ENCODE results near the gene TAGAP.

Gene TAGAP

DNA sequence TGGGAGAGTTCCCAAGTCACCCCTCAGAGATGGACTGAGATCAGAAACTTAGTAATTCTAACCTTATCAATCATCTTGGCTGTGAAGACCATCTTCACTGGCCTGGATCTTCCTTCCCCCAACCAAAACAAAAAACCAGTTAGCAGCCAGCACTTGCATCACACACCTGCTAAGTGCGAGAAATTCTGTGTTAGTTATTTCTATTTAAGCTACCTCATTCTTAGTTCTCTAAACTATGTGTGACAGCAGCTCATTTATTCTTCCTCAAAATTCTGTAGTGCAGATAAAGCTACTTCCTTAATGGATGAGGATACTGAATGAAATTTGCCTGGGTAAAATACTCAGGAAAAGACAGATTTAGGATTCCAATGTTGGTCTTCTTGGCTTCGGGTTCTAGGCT, 18.2 kb upstream of the TAGAP start:
- Histone ChIP-seq H3K27me3 (ENCODE audit: insufficient read depth, poor library complexity, severe bottlenecking) (peaks cover 10% of the 10 kb centered on the region), H3K4me1 (ENCODE audit: insufficient read depth, poor library complexity, severe bottlenecking) (no peaks in the 10 kb centered on the region), H3K36me3 (ENCODE audit: low read depth) (no peaks in the 10 kb centered on the region), H3K4me3 (ENCODE audit: severe bottlenecking) (no peak overlapping the region), H3K27ac (ENCODE audit: poor library complexity, severe bottlenecking) (no peak overlapping the region), H3K9me3 (ENCODE audit: severe bottlenecking) (no peaks in the 10 kb centered on the region)
- TF ChIP-seq, protein P1, sequence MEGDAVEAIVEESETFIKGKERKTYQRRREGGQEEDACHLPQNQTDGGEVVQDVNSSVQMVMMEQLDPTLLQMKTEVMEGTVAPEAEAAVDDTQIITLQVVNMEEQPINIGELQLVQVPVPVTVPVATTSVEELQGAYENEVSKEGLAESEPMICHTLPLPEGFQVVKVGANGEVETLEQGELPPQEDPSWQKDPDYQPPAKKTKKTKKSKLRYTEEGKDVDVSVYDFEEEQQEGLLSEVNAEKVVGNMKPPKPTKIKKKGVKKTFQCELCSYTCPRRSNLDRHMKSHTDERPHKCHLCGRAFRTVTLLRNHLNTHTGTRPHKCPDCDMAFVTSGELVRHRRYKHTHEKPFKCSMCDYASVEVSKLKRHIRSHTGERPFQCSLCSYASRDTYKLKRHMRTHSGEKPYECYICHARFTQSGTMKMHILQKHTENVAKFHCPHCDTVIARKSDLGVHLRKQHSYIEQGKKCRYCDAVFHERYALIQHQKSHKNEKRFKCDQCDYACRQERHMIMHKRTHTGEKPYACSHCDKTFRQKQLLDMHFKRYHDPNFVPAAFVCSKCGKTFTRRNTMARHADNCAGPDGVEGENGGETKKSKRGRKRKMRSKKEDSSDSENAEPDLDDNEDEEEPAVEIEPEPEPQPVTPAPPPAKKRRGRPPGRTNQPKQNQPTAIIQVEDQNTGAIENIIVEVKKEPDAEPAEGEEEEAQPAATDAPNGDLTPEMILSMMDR (IDR thresholded peaks at IDR 0.05; ENCODE audit: poor library complexity, severe bottlenecking): no peak
- ATAC-seq (ENCODE audit: low read depth) (no peak), DNase-seq (ENCODE audit: low spot score) (no peak)

DNA sequence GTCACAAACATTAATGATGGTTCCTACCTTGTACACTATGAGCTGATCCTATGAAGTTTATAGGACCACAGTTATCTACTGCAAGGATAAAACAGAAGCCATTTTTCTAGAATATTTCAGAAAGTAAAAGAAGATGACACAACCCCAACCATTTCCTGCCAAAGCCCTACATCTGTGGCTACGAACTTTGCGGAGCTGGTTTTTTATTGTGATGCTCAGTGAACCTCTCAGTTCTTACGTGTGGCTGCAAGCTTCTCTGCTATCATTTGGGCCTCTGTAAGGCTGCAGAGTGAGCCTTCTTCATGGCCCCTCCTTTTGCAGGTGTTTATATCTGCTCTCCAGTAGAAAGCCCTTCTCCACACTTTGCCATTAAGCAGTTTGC, 17.8 kb upstream of the TAGAP start:
- H3K27ac ChIP-seq (ENCODE audit: poor library complexity, severe bottlenecking): no peak overlapping the region
- peaks cover 10% of the 10 kb centered on the region for H3K27me3 ChIP-seq (ENCODE audit: insufficient read depth, poor library complexity, severe bottlenecking)

DNA sequence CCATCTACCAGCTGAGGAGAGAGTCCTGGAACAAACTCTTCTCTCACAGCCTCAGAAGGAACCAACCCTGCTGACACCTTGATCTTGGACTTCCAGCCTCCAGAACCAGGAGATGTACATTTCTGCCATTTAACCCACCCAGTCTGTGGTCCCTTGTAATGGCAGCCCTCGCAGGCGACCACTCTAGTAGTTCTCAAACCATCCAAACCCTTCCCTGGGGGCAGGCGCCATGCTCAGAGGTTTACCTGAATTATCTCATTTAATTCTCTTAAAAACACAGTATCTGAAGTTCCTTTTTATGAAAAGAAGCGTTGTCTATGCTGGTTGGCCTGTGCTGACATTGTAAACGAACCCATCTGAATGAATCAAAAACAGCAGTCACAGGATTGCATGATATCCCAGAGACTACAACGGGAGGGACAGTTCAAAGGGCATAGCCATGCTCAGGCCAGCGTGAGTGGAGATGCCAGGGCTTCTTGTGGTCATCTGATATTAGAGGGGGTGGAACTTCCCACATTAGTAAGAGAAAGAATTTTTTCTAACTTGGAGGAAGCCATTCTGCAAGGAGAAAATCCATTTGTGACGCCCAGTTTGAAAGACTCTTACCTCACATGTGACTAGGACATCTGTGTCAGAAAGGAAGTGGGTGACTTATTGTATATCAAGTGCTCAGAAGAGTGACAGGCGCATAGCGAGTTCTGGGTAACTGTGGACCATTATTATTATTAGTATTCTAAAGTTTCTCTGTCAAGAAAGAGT, 17.2 kb upstream of the TAGAP start:
- H3K36me3 ChIP-seq (ENCODE audit: low read depth): no peaks in the 10 kb centered on the region
- H3K4me3 ChIP-seq (ENCODE audit: severe bottlenecking): no peak overlapping the region
- peaks cover 7% of the 10 kb centered on the region for H3K27me3 ChIP-seq (ENCODE audit: insufficient read depth, poor library complexity, severe bottlenecking)
- TF ChIP-seq, protein P1 (IDR thresholded peaks at IDR 0.05; ENCODE audit: poor library complexity, severe bottlenecking): no peak
- DNase-seq (ENCODE audit: low spot score) (no peak), ATAC-seq (ENCODE audit: low read depth) (no peak)
- H3K4me1 ChIP-seq (ENCODE audit: insufficient read depth, poor library complexity, severe bottlenecking): no peaks in the 10 kb centered on the region
- no peak overlapping the region for H3K27ac ChIP-seq (ENCODE audit: poor library complexity, severe bottlenecking)
- H3K9me3 ChIP-seq (ENCODE audit: severe bottlenecking): no peaks in the 10 kb centered on the region

More for the DNA sequence above, 17.8 kb upstream of the TAGAP start:
- TF ChIP-seq, protein P1 (IDR thresholded peaks at IDR 0.05; ENCODE audit: poor library complexity, severe bottlenecking): no peak
- H3K4me3 ChIP-seq (ENCODE audit: severe bottlenecking): no peak overlapping the region
- no peaks in the 10 kb centered on the region for H3K4me1 ChIP-seq (ENCODE audit: insufficient read depth, poor library complexity, severe bottlenecking)
- no peaks in the 10 kb centered on the region for H3K9me3 ChIP-seq (ENCODE audit: severe bottlenecking)
- DNase-seq (ENCODE audit: low spot score) (no peak), ATAC-seq (ENCODE audit: low read depth) (no peak)
- H3K36me3 ChIP-seq (ENCODE audit: low read depth): no peaks in the 10 kb centered on the region

DNA sequence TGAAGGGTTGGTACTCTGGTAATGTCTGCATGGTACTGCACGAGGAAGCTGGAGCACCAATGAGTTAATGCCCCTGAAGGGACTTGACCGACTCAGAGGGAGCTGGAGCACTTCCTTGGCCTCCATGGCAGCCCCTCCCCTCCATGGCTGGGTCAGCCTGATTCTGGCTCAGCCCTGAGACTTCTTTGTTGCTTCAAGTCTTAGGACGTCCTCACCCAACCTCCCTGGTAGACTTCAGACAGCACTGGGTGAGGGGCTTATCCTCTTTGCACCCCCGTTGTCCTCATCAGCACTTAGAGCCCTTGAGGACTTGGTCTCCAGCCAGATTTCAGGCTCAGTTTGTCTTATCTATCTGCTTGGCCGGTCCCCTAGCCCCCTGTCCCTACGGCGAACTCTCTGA, 16.4 kb upstream of the TAGAP start:
- TF ChIP-seq, protein P1 (IDR thresholded peaks at IDR 0.05; ENCODE audit: poor library complexity, severe bottlenecking): no peak
- no peak for ATAC-seq (ENCODE audit: low read depth)
- DNase-seq (ENCODE audit: low spot score): no peak
- Histone ChIP-seq H3K9me3 (ENCODE audit: severe bottlenecking) (no peaks in the 10 kb centered on the region), H3K27me3 (ENCODE audit: insufficient read depth, poor library complexity, severe bottlenecking) (peaks cover 7% of the 10 kb centered on the region), H3K4me3 (ENCODE audit: severe bottlenecking) (no peak overlapping the region), H3K36me3 (ENCODE audit: low read depth) (no peaks in the 10 kb centered on the region), H3K4me1 (ENCODE audit: insufficient read depth, poor library complexity, severe bottlenecking) (no peaks in the 10 kb centered on the region), H3K27ac (ENCODE audit: poor library complexity, severe bottlenecking) (no peak overlapping the region)

DNA sequence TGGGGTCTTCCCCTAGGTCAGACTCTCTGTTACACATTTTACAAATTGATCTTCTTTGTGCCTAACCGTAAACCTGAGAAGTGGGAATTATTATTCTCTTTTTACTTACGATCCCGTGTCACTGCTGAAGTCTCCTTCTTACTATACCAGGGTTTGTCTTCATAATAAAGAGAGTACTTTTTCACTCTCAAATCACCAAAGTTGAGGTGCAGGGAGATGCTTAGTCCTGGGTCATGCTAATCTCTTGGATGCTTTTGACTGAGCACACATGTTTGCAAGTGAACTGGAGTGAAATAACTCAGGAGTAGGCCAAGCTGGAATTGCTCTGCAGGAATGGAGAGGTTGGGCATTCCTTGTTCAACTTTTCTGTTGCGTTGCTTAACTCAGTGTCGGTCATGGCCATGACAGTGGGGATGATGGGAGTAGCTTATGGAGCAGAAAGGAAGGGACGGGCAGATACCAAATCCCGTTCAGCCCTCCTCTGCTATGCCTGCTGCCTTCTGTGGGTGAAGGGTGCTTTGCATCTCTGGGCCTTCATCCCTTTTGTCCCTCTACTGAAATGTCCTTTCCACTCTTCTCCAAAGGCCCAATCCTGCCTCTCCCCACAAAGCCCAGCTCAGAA, 15.2 kb upstream of the TAGAP start:
- H3K4me3 ChIP-seq (ENCODE audit: severe bottlenecking): no peak overlapping the region
- DNase-seq (ENCODE audit: low spot score) (no peak), ATAC-seq (ENCODE audit: low read depth) (no peak)
- no peaks in the 10 kb centered on the region for H3K9me3 ChIP-seq (ENCODE audit: severe bottlenecking)
- no peak overlapping the region for H3K27ac ChIP-seq (ENCODE audit: poor library complexity, severe bottlenecking)
- no peaks in the 10 kb centered on the region for H3K4me1 ChIP-seq (ENCODE audit: insufficient read depth, poor library complexity, severe bottlenecking)
- no peaks in the 10 kb centered on the region for H3K36me3 ChIP-seq (ENCODE audit: low read depth)
- peaks cover 9% of the 10 kb centered on the region for H3K27me3 ChIP-seq (ENCODE audit: insufficient read depth, poor library complexity, severe bottlenecking)
- TF ChIP-seq, protein P1 (IDR thresholded peaks at IDR 0.05; ENCODE audit: poor library complexity, severe bottlenecking): no peak
